Measurements from ENCODE around the gene C1orf21. TPM values are rescaled to one million over a fixed set of nuclear protein-coding genes. Genes with fewer than 3 reads are reported as not detected.
"Not testable (repeated sequence)": the region's sequence is repeated elsewhere in the genome, so short reads cannot be mapped to it uniquely, and the experiment has no call there.

C1orf21 gene
- total RNA-seq, 1 experiment from 2014 or later: not detected

DNA sequence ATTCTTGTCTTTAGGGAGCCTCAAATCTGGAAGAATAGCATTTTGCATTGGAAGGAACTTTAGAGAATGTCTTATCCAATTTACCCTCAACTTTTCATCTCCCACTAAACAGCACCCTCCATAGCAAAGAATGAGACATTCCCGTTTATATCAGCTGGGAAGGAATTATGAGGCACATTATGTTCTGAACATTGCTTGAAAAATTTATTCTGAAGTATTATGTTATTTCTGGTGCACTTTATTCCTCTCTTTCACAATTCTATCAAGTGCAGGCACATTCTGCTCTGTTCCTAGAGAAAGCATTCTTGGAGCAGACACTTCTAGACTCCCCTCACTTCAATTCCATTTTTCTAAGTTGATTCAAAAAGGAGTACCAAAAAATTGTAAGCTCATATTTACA, 220.0 kb downstream of the C1orf21 start:
- in situ Hi-C loops (cut with HindIII; ENCODE audit: low sequenced_read_pairs): no loop called here
- no peak for DNase-seq (ENCODE audit: low spot score)

DNA sequence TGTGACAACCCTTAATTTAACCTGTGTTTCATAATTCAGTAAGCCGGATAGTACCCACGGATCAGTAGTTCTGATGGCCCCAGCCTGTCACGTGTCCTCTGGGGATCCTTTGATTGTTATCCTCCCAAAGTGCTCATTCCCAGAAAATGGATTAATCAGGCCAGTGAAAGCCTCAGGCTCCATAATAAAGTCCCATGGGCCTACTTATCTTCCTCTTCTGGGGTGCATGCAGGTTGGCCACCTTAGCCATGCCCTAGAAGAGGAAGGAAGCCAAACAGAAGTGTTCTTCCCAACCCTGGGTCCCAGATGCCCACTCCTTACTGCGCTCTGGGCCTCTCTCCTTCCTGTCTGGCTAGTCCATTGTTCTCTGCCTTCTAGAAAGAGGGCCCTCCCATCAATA, 221.8 kb downstream of the C1orf21 start:
- DNase-seq (ENCODE audit: low spot score): no peak
- in situ Hi-C loops (cut with HindIII; ENCODE audit: low sequenced_read_pairs): no loop called here

DNA sequence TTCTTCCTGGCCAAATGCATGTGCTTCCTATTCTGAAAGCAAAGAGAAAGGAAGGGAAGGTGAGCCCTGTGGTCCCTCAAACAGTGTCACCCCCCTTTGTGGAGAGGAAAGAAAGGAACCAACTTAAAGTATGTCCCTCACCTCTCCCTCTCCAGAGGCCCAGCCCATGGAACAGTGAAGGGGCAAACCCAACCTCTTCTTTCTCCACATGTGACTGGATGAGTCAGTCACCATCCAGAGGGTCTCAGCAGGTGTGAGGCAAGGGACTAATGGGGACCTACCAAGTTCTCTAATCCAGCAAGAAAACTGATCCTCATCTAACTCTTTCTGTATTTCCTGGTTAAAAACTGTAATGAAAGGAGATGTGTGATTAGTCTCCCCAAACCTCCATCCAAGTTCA, 222.2 kb downstream of the C1orf21 start:
- no peak for DNase-seq (ENCODE audit: low spot score)
- in situ Hi-C loops (cut with HindIII; ENCODE audit: low sequenced_read_pairs): no loop called here

DNA sequence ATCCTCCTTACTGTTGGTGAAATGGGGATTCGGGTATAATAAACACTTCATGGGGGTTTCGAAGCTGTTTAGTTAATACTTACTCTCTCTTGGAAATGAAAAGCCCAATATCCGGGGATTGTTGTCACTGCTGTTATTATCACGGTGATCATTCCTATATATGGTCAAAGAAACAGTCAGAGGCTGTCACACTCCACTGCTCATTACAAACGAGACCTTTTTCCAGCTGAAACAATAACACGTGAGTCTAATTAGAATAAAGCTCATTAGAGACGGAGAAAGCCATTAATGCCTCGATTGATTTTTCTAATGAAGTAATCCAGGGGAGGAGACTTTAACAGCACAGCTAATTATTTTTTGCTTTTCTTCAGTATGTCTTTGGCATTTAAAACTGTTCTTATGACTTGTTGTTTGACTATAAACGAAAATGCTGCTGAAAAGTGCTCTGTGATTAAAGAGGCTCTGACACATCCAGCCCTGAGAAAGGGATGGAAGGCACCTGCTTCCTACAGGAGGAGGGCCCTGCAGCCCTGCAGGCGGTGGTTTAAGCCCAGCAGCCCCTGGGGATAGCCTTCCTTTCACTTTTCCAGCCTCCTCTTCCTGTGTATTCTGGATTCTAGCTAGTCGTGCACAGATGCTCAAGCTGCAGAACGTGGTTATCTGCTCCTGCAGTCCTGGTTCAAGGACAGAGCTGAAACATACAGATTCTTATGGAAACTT, 224.2 kb downstream of the C1orf21 start:
- in situ Hi-C loops (cut with HindIII; ENCODE audit: low sequenced_read_pairs): no loop called here
- DNase-seq (ENCODE audit: low spot score): peak; percentile 67

DNA sequence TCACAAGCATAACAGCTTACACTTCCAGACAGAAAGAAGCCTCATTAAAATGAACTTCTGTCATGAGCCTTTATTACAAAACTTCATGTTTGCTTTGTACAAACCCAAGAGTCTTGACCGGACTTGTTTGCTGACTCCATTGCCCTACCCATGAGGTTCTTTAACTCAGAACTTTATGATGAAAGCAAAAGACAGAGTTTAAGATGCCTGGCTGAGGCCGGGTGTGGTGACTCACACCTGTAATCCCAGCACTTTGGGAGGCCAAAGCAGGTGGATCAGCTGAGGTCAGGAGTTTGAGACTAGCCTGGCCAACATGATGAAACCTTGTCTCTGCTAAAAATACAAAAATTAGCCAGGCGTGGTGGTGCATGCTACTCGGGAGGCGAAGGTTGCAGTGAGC, 225.4 kb downstream of the C1orf21 start:
- DNase-seq (ENCODE audit: low spot score); in situ Hi-C loops (cut with HindIII; ENCODE audit: low sequenced_read_pairs): not testable (repeated sequence)

DNA sequence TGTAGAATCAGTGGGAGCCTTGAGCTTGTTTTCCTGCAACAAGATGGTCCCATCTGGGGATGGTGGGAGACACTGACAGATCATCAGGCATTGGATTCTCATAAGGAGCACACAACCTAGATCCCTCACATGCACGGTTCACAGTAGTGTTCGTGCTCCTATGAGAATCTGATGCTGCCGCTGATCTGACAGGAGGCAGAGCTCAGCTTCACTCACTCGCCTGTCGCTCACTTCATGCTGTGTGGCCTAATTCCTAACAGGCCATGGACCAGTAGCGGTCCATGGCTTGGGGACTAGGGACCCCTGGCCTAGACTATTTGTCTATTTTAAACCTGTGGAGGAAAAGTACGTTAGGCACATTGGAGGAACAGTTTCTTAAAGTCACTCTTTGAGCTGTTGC, 227.8 kb downstream of the C1orf21 start:
- peak; percentile 65 for DNase-seq (ENCODE audit: low spot score)
- in situ Hi-C loops (cut with HindIII; ENCODE audit: low sequenced_read_pairs): no loop called here

DNA sequence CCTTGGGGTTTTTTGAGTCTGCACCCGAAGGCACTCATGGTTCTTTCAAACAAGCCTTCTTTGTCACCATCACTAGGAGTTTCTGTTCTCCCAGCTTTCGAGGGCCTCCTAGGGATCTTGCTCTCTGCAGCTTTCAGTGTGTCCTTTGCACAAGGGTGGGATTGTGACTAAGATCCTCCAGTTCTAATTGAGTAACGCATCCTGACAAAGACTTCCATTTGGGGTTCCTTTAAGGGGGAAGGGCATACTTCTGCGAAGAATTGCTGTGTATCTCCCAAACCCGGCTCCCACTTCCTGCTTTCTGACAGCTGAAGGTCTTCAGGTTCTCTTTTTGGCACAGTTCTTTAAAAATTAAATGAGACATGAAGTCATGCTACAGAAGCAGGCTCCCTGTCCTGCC, 228.5 kb downstream of the C1orf21 start:
- DNase-seq (ENCODE audit: low spot score): peak; percentile 17
- in situ Hi-C loops (cut with HindIII; ENCODE audit: low sequenced_read_pairs): no loop called here

DNA sequence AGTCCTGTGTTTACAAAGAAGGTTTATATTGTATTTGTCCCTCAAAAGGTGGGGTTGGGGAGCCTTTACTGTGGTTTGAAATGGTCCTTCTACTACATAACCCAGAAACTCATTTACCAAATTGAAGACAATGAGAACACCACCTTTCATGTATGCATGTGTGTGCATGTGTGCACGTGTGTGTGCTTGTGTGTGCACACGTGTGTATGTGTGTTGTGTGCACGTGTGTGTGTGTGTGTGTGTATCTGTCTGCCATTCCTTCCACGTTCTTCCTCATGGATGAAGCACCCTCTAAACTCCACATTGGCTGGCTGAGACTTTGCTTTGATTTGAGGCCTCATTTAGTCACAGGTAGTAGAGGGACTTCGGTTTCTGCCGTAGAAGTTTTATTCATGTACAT, 229.7 kb downstream of the C1orf21 start:
- no peak for DNase-seq (ENCODE audit: low spot score)

DNA sequence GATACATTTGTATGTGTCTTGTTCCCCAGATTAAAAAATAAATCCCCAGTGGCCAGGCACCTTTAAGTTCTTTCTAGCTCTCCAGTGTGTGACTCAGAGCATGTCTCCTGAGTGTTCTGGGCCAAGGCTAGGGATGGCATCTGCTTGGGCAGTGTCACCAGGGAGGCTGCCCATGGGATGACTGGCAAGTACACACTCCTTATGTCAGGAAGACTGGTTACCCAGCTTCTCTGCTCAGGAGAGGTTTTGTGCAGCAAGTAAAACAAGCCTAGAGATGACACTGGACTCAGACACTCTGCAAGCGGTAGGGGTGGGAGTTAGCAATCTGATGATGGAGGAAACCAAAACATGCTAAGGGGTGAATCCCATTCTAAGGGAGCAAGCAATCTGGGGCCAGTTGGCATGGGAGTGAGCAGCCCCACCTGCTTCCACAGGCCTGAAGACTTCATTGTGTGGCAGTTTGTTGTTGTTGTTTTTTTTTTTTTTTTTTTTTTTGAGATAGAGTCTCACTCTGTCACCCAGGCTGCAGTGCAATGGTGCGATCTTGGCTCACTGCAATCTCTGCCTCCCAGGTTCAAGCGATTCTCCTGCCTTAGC, 230.7 kb downstream of the C1orf21 start:
- peak; percentile 83 for DNase-seq (ENCODE audit: low spot score)
- in situ Hi-C loops (cut with HindIII; ENCODE audit: low sequenced_read_pairs): no loop called here

More for the DNA sequence above, 229.7 kb downstream of the C1orf21 start:
- in situ Hi-C loops (cut with HindIII; ENCODE audit: low sequenced_read_pairs): no loop called here

DNA sequence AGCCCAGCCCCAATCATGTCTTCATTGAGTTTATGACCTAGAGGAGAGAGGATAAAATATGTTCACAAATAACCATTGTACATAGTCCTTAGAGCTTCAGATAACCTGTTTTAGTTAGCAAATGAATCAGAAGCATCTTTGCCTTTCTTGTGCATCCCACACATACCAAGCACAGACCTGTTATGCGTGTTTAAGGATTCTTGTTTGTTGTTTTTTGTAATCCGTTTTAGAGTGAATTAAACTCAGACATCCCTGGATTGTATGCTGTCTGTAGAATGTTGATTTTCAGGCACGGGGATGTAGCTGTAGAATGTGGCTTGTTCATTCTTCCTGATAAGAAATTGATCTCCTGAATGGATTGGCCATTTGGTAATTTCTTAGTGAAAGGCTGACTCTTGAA, 232.0 kb downstream of the C1orf21 start:
- in situ Hi-C loops (cut with HindIII; ENCODE audit: low sequenced_read_pairs): no loop called here
- no peak for DNase-seq (ENCODE audit: low spot score)

DNA sequence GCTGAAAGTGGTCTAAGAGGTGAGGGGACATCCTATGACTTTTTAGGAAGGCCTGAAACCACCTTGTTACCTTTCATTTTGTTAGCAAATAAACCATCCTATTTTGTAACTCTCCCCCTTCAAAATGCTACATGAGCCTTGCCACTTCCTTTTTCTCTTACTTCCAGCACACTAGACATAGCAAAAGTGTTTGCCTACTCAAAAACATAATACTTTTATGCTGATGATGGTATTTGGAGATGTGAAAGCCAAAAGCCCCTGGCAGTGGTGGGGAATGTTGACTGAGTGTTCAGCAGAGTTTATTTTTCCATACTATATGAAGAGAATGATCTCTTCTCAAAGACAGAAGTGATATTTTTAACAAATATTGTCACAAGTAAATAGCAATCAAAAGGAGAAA, 233.6 kb downstream of the C1orf21 start:
- in situ Hi-C loops (cut with HindIII; ENCODE audit: low sequenced_read_pairs): no loop called here
- DNase-seq (ENCODE audit: low spot score): no peak

DNA sequence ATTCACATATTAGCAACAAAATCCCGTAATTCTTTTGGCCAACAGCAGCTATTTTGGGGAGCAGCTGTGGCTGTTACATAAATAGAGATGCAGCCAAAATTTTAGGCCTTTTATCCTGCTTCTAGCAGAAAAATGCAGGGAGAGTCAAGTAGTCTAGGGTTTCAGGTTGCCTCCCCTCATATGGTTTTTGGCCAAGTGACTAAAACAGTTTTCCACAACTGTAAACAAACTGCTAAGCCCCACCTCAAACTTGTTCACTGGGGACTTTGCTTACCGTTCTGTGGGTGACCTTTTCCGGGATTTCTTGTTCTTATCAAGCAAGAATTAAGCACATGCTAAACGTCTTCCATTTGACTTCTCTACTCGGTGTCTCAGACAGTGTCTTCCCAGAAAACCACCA, 234.4 kb downstream of the C1orf21 start:
- DNase-seq (ENCODE audit: low spot score): peak; percentile 55
- in situ Hi-C loops (cut with HindIII; ENCODE audit: low sequenced_read_pairs): no loop called here

DNA sequence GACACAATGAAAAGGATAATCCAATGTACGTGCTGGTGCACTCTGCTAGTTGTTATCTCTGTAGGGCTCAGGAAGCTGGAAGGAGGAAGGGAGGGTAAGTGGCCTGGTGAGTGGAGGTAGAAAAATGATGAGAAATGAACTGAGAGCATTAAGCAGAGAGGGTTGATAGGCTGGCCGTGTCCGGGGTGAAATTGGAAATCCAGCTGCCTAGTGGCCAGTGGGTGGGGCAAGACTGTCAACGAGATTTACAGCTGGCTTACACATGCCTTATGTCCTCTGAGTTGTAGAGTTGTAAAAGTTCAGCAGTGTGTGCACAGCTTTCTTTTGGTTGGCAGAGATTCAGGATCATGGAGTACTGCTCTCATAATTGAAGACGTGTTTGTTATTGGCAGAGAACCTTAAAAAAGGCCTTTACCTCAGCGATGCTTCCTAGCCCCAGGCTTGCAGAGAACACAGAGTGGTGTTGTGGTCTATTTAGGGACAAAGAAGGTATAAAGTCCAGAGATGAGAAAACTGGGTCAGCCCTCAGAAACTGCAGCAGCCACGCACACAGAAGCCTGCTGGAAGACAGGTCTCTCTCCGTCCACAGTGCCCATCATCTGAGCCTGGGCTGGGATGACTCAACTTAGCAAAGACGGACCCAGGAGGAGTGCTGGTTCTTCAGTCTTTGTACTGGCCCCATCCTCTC, 235.5 kb downstream of the C1orf21 start:
- in situ Hi-C loops (cut with HindIII; ENCODE audit: low sequenced_read_pairs): no loop called here
- DNase-seq (ENCODE audit: low spot score): peak; percentile 61

DNA sequence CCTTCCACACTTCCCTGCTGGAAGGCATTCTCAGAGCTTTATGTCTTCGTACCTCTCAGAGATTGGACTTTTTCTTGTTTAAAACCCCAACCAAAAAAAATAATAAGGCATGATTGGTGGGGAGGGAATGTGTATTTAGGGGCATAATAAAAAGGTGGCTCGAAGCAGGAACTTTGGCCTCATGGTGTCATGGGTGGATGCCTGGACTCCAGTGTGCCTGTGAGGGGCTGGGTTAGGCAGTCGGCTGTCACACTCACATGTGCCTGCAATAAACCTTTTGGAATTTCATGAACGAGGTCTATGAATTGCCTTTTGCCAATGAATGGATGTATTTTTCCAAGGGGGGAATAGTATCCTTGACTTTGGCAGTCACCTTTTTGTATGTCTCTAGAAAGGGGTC, 236.6 kb downstream of the C1orf21 start:
- in situ Hi-C loops (cut with HindIII; ENCODE audit: low sequenced_read_pairs): no loop called here
- no peak for DNase-seq (ENCODE audit: low spot score)

DNA sequence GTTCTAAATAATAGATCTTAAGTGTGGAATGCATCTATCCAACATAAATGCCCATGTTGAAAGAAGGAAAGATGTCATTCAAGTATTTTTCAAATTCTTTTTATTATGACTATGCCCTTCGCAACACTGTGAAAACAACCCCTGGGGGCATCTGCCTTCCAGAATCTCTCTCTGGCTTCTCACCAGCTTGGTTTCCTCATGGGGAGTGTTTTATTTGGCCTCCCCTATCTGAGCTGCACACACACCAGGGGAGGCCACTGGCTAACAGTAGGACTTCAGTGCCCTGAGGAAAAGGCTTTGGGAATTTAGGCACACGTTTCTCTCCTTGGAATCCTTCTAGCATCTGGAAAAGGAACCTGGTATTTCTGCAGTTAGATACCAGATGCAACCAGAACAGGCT, 237.2 kb downstream of the C1orf21 start:
- peak; percentile 4 for DNase-seq (ENCODE audit: low spot score)
- in situ Hi-C loops (cut with HindIII; ENCODE audit: low sequenced_read_pairs): no loop called here

DNA sequence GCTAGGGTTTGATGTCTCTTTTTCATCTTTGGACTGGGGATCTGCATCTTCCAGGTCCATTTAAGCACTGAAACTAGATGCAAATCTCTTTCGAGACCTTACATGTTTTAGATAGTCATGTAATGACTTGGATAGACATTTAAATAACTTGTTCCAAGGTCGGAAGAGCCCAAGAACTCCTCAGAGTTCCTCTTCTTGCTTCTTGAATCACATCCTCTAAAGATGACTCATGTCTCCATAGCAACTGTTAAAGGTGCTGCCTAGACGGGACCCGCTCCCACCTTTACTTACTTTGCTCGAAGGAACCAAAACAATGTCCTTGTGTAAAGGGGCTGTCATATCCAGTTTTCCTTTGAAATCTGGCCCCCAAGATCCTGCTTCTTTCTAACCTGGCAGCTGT, 237.8 kb downstream of the C1orf21 start:
- DNase-seq (ENCODE audit: low spot score): no peak
- in situ Hi-C loops (cut with HindIII; ENCODE audit: low sequenced_read_pairs): no loop called here

DNA sequence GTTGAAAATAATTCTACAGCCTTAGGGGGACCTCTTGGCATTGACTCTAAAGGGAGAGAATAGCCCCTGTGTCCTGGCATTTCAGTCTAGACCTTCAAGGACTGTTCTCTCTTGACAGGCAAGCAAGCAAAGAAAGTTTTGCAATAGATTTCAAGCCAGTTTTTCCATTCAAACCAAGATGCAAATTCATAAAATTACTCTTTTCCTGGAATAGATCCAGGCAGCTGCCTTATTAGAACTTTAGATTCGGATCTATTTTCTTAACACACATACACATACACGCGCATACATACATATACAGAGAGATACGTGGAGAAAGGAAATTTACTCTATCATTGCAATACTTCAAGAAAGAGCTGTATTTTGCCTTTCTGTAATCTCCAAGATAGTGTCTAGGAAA, 238.4 kb downstream of the C1orf21 start:
- in situ Hi-C loops (cut with HindIII; ENCODE audit: low sequenced_read_pairs): no loop called here

DNA sequence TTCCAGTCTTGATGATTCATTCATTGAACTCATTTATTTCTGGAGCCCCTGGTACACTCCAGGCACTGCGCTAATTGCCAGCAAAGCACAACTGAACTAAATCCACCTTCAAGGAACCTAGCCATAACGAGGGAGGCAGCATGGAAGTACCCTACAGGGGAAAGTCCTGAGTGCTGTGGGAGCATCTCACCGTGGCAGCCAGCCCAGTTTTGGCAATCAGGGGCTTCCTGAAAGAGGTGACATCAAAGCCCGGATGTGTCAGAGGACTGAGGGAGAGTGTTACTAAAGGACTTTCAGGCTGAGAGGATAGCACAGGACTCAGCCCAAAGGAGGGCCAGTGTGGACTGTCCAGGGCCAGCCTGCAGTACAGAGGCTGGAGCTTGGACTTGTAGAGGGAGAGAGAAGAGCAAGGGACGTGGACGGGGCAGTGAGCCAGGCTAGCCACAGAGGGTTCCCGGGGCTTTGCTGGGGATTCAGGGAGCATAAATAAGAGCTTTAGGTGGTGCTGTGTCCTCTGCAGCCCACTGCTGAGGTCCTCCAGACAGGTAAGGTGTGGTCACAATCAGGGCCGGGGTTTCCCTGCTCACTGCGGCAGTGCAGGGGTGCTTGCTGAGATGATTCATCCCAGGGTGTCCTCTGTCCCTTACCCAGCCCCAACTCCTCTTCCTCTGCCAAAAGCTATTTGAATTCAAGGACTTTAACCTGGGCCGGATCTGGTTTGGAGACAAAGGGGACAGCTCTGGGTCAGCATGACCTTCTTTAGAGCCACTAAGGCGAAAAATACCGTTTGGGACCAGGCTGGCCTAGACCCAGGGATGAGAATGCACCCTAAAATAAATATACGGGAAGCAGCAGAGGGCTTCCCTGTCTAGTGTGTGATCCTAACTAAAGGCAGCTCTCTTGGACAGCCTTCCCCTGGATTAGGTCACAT, 239.5 kb downstream of the C1orf21 start:
- no peak for DNase-seq (ENCODE audit: low spot score)
- in situ Hi-C loops (cut with HindIII; ENCODE audit: low sequenced_read_pairs): no loop called here

More for the DNA sequence above, 238.4 kb downstream of the C1orf21 start:
- DNase-seq (ENCODE audit: low spot score): no peak

DNA sequence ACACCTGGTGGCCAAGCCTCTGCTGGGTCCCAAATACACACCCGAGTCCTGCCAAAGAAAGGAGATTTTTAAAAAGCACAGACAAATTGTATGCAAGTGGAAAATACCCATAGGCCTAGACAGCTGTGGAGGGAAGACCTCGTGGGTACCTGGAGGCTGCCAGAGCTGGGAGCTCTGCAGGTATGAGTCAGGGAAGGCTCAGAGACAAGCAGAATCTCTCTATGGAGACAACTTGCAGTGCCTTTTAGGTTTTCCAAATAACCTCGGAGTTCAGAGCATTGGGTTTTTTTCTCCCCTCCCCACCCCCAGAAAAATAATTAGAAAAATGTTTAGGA, 240.1 kb downstream of the C1orf21 start:
- peak; percentile 86 for DNase-seq (ENCODE audit: low spot score)
- in situ Hi-C loops (cut with HindIII; ENCODE audit: low sequenced_read_pairs): no loop called here

DNA sequence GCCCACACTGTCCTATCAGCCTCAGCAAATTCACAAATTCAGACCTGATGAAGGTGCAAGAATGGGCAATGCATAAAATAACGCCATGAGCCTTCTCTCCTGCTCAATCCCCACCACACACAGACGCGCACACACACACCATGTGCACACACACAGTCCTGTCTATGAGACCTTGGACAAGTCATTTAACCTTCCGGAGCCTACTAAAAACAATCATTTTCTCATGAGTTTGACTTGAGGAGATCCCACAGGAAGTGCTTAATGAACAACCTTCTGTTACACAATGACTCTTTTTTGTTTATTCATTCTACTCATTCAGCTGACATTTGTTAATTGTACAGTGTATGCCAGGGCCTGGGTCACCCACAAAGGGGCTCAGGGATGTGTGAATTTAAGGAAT, 242.4 kb downstream of the C1orf21 start:
- no peak for DNase-seq (ENCODE audit: low spot score)
- in situ Hi-C loops (cut with HindIII; ENCODE audit: low sequenced_read_pairs): no loop called here
